ENCODE data around the gene SLC12A8.

DNA sequence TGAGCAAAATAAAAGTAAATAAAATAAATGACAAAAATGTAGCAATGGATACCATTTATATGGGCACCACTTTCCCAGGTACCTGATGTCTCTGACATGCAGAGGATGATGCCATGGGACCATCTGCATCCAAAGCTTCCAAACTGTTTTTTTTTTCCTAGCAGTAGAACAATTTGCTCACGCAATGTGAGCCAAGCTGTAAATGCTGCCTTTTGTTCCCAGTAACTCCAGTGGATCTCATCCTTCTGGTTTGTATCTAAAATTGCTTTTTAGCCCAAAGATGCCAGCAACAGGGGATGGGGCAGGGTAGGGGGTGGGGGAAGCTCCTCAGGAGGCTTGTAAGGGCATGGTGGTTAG lies 32.7 kb downstream of the SLC12A8 start:
- TF ChIP-seq POLR2AphosphoS5 (IDR thresholded peaks at IDR 0.05; ENCODE audit: low read length) (no peak), EZH2 (IDR thresholded peaks at IDR 0.05; ENCODE audit: borderline replicate concordance, control insufficient read depth, low read depth, low read length) (no peak), SPI1 (IDR thresholded peaks at IDR 0.05; ENCODE audit: borderline replicate concordance, insufficient read depth, low read depth, low read length) (no peak), RFX5 (IDR thresholded peaks at IDR 0.05; ENCODE audit: low read depth, low read length) (no peak), ASH2L (IDR thresholded peaks at IDR 0.05; ENCODE audit: borderline replicate concordance, low read depth) (no peak), DPF2 (IDR thresholded peaks at IDR 0.05) (no peak), POLR2A (IDR thresholded peaks at IDR 0.05; ENCODE audit: low read depth, low read length) (no peak)
- TF ChIP-seq, protein P1, sequence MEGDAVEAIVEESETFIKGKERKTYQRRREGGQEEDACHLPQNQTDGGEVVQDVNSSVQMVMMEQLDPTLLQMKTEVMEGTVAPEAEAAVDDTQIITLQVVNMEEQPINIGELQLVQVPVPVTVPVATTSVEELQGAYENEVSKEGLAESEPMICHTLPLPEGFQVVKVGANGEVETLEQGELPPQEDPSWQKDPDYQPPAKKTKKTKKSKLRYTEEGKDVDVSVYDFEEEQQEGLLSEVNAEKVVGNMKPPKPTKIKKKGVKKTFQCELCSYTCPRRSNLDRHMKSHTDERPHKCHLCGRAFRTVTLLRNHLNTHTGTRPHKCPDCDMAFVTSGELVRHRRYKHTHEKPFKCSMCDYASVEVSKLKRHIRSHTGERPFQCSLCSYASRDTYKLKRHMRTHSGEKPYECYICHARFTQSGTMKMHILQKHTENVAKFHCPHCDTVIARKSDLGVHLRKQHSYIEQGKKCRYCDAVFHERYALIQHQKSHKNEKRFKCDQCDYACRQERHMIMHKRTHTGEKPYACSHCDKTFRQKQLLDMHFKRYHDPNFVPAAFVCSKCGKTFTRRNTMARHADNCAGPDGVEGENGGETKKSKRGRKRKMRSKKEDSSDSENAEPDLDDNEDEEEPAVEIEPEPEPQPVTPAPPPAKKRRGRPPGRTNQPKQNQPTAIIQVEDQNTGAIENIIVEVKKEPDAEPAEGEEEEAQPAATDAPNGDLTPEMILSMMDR (IDR thresholded peaks at IDR 0.05 in 2 of 3, conservative IDR thresholded peaks at IDR 0.05 in 1 of 3; ENCODE audit: control insufficient read depth in 2 of 3, extremely low read depth in 1 of 3, insufficient read depth in 1 of 3, low read depth in 3 of 3, low read length in 3 of 3) = no peak
